ENCODE data around the gene KDM4F.
"Not testable (repeated sequence)": the region's sequence is repeated elsewhere in the genome, so short reads cannot be mapped to it uniquely, and the experiment has no call there.

Gene KDM4F

DNA sequence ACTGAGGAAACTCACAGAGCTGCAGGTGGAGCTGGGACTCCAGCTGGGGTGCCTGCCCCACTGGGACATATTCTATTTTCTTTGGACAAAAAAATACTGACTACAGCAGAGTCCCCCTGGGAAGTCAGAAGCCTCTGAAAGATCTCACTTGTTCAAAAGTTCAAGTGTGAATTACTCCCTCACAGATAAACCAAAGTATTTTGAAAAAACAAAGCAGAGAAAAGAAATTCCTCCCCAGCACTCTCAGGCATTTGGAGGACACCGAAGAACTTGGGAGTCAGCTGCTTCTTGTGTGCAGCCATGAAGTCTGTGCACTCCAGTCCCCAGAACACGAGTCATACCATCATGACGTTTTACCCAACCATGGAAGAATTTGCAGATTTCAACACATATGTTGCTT, at the start of gene KDM4F:
Gene KDM4F (plus strand): TSS at position 301 of the 400 bp plus-strand sequence.
- DNase-seq, result not testable (repeated sequence)

DNA sequence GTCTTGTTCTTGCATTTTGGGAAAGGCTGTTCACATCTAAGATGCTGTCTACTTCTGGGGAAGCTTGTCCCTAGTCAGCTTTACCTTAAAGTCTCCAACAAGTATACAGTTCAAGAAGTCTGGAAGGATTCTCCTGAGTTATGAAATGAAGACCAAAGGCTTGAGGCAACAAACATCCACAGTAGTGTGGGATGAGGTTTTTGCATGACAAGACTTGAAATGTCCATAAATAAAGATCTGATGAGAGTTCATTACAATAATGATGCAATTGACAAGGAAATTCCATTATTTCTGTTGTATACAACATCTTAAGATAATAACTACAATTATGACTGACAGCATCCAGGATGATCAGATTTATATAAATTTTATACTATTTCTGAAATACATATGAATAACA, 45.5 kb upstream of the KDM4F start:
- DNase-seq, result no peak

DNA sequence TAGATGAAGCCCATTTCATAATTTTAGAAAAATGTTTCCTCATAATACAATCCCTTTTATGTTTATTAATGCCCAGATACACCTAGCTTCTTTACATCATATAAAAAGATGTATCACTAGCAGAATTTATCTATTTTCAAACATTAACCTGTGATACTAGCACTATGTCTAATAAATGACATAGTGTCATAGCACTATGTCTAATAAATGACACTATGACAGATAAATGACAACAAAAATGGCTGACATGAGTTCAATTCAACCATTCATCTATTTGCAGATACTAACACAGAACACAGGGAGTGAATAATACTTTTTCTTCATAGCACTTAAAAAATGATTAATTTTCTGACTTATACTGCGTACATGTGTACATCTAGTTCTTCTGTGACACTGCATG, 43.6 kb upstream of the KDM4F start:
- DNase-seq, result no peak

DNA sequence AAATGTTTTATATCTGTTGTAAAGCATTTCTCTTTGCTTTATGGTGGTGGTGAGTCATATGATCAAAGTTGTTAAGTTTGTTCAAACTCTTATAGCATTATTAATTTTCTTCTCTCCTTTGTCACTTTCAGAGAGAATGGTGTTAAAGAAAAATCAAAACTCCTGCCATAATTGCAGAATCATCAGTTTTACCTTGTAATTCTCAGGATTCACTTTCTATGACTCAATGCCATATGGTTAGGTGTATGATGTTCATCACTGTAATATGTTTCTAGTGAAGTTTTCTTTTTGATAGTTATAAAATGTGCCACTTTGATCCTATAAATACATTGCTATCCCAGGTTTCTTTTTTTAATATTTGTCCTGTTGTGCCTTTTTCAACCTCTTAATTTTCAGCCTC, 37.8 kb upstream of the KDM4F start:
- DNase-seq, result no peak

DNA sequence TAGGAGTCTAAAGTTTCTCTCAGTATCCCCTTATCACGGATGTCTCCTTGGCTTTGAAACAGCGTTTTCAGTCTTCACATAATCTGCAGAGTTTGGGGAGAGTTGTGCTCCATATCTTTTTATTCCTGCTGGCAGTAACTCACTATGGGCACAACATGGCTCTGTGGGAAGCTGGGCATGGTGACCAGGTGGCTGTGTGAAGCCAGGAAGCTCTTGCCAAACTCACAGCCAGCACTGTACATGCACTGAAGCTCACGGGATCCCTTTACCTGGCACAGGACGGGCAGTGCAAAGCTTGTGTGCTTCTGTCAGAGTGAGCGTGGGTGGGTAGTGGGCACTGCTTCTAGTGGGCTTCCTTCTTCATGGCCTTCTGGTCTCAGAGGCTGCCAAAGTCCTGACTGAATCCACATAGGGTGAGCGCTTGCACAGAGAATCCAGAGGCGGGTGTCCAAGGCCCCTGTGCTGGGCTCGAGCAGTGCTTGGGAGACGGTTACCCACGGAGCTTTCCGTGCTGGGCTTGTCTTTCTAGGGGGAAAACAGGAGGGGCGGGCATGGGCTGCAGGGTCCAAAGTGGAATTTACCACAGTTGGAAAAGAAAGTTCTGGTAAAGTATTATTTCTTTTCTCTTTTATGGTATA, 34.9 kb upstream of the KDM4F start:
- no peak for DNase-seq

DNA sequence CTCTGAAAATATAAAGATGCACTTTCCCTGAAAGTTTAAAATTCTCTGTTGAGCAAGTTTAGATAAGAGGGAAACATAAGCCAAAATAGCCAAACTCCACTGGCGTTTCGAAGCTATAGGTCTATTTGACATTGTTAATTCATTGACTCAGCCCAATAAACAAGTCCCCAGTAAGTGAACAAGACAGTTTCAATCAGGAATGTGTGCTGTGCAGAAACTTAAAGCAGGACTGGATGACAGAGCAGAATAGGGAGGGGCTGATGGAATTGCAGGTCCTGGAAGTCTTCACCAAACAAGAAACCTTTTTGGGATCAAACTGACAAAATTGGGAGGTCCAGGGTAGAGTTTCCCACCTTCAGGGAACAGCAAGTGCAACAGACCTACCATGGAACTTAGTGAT, 33.1 kb upstream of the KDM4F start:
- DNase-seq, result no peak

DNA sequence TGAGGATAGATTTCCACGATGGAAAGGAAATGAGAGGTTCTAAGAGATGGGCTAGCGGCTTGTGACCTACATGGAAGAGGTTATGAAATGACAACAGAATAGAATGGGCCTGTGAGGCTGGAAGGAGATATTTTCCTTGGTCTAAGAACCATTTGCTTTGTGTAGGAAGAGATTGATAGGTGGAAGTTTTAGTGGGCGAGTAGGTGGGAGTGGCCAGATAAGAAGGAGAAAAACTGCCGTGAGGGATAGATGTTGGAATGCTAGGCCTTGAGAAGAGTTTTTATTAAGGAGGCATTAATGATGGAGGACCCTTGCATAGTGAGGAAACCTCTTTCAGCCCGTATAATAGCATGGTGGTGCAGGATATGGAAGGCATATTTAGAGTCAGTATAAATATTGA, 27.8 kb upstream of the KDM4F start:
- not testable (repeated sequence) for DNase-seq

DNA sequence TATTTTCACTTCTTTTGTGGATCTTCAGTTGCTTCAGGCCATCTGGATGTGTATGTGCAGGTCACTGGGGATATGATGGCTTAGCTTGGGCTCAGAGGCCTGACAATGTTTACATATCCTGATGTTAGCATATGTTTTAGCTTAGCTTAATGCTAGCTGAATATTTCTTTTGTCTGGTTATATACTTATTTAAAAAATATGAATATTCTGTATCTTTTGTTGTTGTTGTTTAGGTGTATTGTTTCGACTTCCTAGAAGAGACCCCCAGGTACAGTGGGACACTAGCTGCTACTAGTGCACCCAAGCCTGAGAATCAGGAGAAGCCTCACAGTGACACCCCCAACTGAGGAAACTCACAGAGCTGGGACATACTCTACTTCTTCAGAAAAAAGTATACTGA, 24.3 kb upstream of the KDM4F start, which contains the start of gene KDM4E:
Gene KDM4E (plus strand): TSS at position 301 of the 400 bp plus-strand sequence. CDS start 300 bp downstream, outside the sequence.
- DNase-seq, result no peak

DNA sequence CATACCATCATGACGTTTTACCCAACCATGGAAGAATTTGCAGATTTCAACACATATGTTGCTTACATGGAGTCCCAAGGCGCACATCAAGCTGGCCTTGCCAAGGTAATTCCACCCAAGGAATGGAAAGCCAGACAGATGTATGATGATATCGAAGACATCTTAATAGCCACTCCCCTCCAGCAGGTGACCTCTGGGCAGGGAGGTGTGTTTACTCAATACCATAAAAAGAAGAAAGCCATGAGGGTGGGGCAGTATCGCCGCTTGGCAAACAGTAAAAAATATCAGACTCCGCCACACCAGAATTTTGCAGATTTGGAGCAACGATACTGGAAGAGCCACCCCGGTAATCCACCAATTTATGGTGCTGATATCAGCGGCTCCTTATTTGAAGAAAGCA, 23.6 kb upstream of the KDM4F start:
- not testable (repeated sequence) for DNase-seq

DNA sequence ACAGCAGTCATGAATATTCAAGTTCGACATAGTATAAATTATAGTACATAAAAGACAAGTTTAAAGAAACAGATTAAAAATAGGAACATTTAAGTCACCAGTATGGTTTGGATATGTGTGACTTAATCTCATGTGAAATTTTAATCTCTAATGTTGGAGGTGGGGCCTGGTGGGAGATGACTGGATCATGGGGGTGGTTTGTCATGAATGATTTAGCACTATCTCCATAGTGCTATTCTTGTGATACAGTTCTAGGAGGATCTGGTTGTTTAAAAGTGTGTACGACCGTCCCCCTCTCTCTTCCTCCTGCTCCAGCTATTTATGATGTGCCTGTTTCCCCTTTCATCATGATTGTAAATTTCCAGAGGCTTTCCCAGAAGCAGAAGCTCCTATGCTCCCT, 20.9 kb upstream of the KDM4F start:
- DNase-seq, result no peak

DNA sequence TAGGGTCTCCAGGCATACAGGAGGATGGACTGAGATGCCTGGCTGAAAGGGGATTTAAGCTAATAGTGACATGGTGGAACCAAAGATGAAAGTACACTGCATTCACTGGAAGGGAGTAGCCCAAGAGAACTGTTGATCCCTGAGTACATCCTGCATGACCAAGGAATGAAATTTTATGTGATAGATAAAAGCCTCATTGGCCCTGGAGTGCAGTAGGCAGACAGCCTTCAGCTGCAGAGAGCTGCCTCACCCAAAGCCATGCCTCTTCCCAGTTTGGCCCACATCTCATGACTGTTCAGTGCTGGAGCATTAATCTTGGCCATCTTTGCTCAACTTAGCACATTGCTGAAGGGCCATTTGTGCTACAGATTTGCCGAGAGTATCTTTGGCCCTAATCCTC, 16.2 kb upstream of the KDM4F start:
- DNase-seq, result no peak

DNA sequence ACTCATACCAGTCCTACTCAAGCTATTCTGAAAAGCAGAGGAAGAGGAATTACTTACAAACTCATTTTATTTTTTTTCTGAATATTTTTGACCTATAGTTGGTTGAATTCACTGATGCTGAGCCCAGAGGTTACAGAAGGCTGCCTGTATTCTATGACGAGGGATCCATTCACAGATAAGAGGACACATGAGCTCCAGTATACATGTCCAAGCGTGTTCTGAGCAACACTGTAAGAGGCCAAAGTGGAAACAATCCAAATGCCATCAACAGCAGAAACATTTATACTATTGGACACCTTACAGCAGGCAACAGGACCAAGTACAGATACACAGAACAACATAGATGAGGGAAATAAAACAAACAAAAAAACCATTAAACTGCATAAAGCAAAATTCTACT, 13.9 kb upstream of the KDM4F start:
- DNase-seq, result no peak

DNA sequence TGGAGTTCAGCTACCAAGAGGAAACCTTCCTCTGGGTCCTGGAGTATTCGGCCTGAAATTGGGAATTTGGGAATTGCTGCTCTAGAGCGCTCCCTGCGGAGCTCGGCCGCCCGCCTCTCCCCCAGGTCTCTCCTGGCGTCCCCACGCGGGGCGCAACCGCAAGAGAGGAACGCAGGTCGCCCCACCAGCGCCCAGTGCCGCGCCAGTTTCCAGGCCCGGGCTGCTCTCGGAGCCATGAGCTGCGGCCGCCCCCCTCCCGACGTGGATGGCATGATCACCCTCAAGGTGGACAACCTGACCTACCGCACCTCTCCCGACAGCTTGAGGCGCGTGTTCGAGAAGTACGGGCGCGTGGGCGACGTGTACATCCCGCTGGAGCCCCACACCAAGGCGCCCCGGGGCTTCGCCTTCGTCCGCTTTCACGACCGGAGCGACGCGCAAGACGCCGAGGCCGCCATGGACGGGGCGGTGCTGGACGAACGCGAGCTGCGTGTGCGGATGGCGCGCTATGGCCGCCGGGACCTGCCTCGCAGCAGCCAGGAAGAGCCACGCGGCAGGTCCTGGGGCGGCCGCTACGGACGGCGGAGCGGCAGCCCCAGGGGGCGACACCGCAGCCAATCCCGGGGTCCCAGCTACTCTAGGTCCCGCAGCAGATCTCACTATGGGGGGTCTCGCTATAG, 11.7 kb upstream of the KDM4F start:
- not testable (repeated sequence) for DNase-seq

DNA sequence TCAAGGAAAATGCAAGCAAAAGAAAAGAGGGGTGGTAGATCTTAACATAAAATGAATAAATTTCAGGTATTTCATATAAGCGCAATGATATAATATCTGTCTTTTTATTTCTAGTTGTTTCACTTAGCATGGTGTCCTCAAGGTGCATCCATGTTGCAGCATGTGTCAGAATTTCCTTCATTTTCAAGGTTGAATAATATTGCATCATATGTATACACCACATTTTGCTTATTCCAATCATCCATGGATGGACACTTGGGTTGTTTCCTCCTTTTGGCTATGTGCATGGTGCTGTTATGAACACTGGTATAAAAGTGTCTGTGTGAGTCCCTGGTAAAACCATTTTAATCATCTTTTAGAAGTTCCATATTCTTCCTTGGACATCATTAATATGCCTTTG, 7.0 kb upstream of the KDM4F start:
- DNase-seq, result no peak

DNA sequence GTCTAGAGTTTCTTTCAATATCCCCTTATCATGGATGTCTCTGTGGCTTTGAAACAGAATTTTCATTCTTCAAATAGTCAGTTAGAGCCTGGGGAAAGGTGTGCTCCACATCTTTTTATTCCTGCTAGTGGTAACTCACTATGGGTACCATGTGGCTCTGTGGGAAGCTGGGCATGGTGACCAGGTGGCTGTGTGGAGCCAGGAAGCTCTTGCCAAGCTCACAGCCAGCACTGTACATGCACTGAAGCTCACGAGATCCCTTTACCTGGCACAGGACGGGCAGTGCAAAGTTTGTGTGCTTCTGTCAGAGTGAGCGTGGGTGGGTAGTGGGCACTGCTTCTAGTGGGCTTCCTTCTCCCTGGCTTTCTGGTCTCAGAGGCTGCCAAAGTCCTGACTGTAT, 6.3 kb upstream of the KDM4F start:
- no peak for DNase-seq

DNA sequence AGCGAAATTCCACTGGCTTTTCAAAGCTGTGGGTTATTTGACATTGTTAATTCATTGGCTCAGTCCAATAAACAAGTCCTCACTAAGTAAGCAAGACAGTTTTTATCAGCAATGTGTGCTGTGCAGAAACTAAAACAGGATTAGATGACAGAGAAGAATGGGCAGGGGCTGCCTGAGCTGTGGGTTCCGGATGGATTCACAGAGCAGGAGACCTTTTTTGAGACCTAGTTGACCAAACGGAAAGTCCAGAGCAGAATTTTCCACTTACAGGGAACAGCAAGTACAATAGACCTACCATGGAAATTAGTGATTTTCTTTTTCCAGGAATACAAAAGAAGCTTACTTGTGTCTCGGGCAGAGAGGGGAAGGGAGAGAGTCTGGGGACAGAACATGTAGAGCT, 5.2 kb upstream of the KDM4F start:
- DNase-seq, result no peak

DNA sequence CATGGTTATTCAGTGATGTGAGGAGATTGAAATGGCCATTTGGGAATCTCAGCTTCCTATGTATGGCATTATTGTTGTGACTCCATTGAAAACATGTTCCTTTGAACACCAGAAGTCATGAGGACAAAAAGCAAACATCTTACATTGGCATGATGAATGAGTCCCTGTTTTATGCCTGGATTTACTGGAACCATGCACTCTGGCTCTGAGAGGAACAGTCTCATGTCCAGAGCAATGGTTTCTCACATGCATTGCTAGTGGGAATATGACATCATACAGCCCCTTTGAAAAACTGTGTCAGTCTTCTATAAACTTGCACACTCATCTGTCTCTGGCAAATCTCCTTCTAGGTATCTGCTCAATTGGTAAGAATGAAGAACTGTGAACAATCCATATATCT, 3.4 kb upstream of the KDM4F start:
- DNase-seq, result no peak

DNA sequence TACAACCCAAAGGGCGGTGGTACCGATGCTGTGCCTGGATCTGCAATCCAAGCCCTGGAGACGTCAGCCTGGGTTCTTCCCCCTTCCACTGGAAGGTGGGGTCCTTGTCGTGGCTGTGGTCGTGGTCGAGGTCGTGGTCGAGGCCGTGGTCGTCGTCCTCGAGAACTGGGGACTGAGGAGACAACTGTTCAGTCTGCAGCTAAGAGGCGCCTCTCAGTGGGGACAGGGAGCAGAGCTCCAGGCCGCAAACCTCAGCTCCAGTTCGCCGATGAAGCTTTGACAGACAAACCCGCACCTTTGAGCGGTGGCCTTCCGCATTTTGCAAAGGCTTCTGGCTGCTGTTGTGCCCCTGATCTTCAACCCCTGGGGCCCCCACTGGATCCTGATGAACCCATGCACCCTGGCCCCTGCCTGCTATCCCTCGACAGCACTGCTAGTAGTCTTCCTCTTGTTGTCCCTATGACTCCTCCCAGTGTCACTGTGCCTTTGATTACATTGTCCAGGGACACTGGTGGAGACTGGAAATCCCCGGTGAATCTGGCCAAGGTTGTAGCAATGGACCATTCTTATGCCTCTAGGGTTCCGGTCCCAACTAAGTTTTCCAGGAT, 1.5 kb downstream of the KDM4F start:
- no peak for DNase-seq

DNA sequence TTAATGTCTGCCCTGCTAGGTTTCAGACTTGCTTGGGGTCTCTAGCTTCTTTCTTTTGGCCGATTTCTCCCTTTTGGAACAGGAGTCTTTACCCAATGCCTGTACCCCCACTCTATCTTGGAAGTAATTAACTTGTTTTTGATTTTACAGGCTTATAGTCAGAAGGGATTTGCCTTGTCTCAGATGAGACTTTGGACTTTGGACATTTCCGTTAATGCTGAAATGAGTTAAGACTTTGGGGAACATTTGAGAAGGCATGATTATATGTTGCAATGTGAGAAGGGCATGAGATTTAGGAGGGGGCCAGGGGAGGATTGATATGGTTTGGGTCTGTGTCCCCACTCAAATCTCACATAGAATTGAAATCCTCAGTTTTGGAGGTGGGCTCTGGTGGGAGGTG, 5.1 kb downstream of the KDM4F start:
- no peak for DNase-seq

DNA sequence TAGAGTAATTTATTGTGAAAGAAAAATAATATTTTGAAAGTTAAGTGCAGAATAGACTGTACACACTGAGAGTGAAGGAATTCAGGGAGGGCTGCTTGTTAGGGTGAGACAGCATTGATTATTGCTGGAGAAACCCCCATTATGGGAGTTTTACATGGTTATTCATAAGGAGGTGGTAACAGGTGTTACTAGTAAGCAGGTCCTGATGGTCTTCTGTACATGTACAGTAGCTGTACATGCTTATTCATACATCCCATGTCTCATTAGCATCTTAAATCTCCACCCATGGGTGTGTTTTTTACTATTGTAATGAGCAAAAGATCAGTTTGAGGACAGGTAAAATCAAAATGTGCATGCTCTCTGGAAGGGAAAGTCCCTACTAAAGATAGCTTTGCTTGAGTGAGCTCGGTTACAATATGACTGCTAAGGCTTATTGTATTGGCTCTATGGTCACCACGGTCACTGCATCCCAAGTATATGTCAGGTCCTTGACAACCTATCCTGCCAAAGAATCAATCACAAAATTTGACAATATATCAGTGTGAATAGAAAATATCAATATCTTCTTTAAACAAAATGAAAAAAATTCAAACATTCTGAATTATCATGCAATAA, 6.2 kb downstream of the KDM4F start:
- no peak for DNase-seq

DNA sequence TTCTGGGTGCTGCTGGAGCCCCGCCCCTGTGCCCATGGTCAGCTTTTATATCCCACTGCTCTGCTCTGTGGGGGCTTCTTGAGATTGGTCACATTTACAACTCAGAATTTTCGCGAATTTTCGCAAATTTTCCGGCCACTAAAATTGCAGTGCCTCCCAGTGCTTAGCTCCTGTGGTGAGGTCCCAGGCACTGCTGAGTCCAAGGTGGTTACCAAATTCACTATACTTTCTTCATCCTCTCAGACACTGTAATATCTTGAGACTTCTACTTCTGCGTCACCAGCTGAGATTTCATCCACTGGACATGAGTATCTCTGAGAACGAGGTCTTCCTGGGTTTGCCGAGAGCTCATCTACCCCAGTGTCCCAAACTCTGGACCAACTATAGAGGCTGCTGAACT, 8.7 kb downstream of the KDM4F start:
- DNase-seq, result no peak

DNA sequence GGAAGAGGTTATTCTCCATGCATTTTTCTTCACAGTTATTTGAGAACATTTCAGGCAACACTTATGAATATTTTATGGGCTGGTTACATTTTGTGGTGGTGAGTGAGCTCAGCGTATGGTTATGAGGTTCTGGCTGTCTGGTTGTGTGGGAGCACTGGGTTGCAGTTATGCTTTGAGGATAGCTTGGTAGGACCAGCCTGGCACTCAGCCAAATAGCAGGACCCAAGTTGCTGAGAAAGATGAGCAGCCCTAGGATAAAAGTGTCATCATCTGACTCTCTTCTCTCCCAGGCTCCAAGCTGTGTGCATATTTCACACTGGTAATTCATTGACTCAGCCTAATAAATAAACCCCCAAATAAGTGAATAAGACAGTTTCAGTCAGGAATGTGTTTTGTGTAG, 9.4 kb downstream of the KDM4F start:
- no peak for DNase-seq

DNA sequence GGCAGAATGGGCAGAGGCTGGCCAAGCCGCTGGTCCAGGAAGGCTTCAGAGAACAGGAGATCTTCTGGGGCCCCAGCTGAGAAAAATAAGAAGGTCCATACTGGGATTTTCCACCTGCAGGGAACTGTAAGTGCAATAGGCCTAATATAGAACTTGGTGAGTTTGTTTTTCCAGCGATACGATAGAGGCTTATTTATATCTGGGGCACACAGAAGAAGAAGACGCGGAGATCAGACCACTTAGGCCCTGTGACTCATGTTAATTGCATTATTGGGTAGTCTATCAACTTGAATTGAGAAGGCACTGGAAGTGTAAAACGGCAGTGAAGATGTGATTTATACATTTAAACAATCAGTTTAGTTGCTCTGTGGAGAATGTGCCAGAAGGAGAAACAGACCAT, 9.8 kb downstream of the KDM4F start:
- DNase-seq, result no peak

DNA sequence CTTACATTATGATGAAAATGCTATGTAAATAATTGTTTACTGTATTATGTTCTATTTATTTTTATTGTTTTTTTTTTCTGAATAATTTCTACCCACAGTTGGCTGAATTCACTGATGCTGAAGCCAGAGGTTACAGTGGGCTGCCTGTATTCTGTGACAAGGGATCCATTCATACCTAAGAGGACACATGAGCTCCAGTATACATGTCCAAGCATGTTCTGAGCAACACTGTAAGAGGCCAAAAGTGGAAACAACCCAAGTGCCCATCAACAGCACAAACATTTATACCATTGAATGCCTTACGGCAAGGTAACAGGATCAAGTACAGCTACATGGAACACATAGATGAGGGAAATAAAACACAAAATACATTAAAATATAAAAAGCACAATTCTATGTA, 16.1 kb downstream of the KDM4F start:
- peak; percentile 16 for DNase-seq

Data from DMS53 (cell line).